ENCODE results near the gene CDC20B. TPM values are rescaled to one million over a fixed set of nuclear protein-coding genes. Genes with fewer than 3 reads are reported as not detected.
"Not testable (repeated sequence)": the region's sequence is repeated elsewhere in the genome, so short reads cannot be mapped to it uniquely, and the experiment has no call there.

The CDC20B gene
- total RNA-seq, 1 donor = not detected

DNA sequence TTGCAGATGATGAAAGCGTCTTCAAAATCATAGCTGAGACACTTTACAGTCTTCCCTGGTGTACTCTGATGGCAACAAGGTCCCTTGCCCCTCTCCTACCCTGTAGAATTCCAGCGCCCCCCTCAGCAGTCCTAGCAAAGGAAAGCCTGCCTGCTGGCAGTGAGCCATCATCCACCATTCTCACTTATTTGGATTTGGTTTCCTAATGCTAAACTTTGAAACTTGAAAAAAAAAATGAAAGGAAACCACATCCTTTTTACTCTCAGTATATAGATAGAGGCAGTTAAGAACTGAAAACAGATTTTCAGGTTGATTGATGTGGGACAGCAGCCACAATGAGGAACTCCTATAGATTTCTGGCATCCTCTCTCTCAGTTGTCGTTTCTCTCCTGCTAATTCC, 70.6 kb downstream of the CDC20B start, which contains the start of gene GZMA:
GZMA (plus strand) TSS at position 299 of the 400 bp plus-strand sequence; CDS start at position 336, 37 bp downstream.
- TF ChIP-seq, protein P1, sequence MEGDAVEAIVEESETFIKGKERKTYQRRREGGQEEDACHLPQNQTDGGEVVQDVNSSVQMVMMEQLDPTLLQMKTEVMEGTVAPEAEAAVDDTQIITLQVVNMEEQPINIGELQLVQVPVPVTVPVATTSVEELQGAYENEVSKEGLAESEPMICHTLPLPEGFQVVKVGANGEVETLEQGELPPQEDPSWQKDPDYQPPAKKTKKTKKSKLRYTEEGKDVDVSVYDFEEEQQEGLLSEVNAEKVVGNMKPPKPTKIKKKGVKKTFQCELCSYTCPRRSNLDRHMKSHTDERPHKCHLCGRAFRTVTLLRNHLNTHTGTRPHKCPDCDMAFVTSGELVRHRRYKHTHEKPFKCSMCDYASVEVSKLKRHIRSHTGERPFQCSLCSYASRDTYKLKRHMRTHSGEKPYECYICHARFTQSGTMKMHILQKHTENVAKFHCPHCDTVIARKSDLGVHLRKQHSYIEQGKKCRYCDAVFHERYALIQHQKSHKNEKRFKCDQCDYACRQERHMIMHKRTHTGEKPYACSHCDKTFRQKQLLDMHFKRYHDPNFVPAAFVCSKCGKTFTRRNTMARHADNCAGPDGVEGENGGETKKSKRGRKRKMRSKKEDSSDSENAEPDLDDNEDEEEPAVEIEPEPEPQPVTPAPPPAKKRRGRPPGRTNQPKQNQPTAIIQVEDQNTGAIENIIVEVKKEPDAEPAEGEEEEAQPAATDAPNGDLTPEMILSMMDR (IDR thresholded peaks at IDR 0.05; ENCODE audit: extremely low read depth, low read depth, low read length) = no peak
- Histone ChIP-seq H3K4me1 (ENCODE audit: insufficient read depth, low read length) (no peaks in the 10 kb centered on the region), H3K27me3 (ENCODE audit: insufficient read depth, low read length) (no peaks in the 10 kb centered on the region), H2AFZ (ENCODE audit: low read length) (no peak within 1 kb of the TSS), H3K9me3 (ENCODE audit: low read depth, low read length) (no peaks in the 10 kb centered on the region), H3K27ac (ENCODE audit: low read depth, low read length) (no peak within 1 kb of the TSS), H4K20me1 (ENCODE audit: insufficient read depth, low read length) (no peaks in the 10 kb centered on the region), H3K36me3 (ENCODE audit: insufficient read depth, low read length) (no peaks in the 10 kb centered on the region), H3K4me3 (ENCODE audit: insufficient read depth, low read length) (no peak within 1 kb of the TSS), H3K79me2 (ENCODE audit: insufficient read depth, low read length) (no peaks in the 10 kb centered on the region), H3K4me2 (ENCODE audit: insufficient read depth, low read length) (no peak within 1 kb of the TSS)
- DNase-seq (ENCODE audit: insufficient read length, low spot score, missing footprints) = no peak

DNA sequence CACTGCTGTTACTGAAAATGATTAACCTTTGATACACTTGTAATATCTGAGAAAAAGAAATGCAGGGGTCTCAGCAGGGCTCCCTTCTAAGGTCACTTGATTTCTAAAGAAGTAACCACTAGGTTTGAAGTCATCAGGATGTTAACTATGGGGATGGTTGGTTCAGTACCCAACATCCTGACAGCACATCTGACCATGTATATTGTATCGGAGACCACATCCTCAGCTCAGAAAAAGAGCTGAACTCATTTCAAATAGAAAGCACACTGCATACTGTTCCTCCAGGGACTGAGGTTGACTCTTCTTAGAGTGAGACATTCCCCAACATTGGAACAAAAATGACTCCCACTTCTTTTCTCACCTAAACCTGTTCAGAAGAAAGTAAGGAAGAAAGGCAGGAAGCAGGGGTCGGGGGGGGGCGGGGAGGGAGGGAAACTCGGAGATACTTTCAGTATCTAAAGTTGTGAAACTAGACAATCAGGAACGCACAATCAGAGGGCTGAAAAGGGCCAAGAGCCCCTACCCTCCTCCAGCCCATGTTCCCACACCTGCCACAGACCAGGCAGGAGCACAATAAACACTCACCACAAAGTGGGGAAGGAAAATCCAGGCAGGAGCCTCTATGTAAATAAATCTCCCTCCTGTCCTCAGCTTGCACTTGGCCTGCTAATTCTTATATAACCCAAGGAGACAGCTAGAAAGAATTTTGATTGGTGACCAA, 71.3 kb downstream of the CDC20B start:
- DNase-seq (ENCODE audit: insufficient read length, low spot score, missing footprints) = no peak
- Histone ChIP-seq H4K20me1 (ENCODE audit: insufficient read depth, low read length) (no peaks in the 10 kb centered on the region), H2AFZ (ENCODE audit: low read length) (no peak overlapping the region), H3K9me3 (ENCODE audit: low read depth, low read length) (no peaks in the 10 kb centered on the region), H3K79me2 (ENCODE audit: insufficient read depth, low read length) (no peaks in the 10 kb centered on the region), H3K27me3 (ENCODE audit: insufficient read depth, low read length) (no peaks in the 10 kb centered on the region), H3K4me3 (ENCODE audit: insufficient read depth, low read length) (no peak overlapping the region), H3K4me1 (ENCODE audit: insufficient read depth, low read length) (no peaks in the 10 kb centered on the region), H3K36me3 (ENCODE audit: insufficient read depth, low read length) (no peaks in the 10 kb centered on the region), H3K4me2 (ENCODE audit: insufficient read depth, low read length) (no peak overlapping the region), H3K27ac (ENCODE audit: low read depth, low read length) (no peak overlapping the region)
- TF ChIP-seq, protein P1 (IDR thresholded peaks at IDR 0.05; ENCODE audit: extremely low read depth, low read depth, low read length) = no peak

DNA sequence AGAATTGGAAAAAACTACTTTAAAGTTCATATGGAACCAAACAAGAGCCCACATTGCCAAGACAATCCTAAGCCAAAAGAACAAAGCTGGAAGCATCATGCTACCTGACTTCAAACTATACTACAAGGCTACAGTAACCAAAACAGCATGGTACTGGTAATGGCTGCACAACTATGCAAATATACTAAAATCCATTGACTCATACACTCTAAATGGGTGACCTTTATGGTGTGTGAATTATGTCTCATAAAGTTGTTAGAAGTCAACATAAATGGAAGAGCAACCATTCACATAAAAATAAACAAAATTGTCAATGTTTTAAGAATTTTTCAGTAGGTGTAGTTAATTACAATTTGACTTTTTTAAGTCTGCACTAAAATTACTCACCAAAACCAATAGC, 71.8 kb downstream of the CDC20B start:
- not testable (repeated sequence) for H3K4me3 ChIP-seq (ENCODE audit: insufficient read depth, low read length); H2AFZ ChIP-seq (ENCODE audit: low read length); H3K27me3 ChIP-seq (ENCODE audit: insufficient read depth, low read length); H3K4me1 ChIP-seq (ENCODE audit: insufficient read depth, low read length); DNase-seq (ENCODE audit: insufficient read length, low spot score, missing footprints); H3K9me3 ChIP-seq (ENCODE audit: low read depth, low read length); H3K79me2 ChIP-seq (ENCODE audit: insufficient read depth, low read length); H3K27ac ChIP-seq (ENCODE audit: low read depth, low read length); H3K4me2 ChIP-seq (ENCODE audit: insufficient read depth, low read length); H4K20me1 ChIP-seq (ENCODE audit: insufficient read depth, low read length); H3K36me3 ChIP-seq (ENCODE audit: insufficient read depth, low read length)

DNA sequence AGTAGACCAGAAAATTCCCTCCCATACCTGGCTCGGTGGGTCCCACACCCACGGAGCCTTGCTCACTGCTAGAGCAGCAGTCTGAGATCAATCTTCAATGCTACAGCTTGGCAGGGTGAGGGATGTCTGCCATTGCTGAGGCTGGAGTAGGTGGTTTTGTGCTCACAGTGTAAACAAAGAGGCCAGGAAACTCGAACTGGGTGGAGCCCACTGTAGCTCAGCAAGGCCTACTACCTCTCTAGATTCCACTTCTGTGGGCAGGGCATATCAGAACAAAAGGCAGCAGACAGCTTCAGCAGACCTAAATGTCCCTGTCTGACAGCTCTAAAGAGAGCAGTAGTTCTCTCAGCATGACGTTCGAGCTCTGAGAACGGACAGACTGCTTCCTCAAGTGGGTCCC, 76.1 kb downstream of the CDC20B start:
- no peaks in the 10 kb centered on the region for H4K20me1 ChIP-seq (ENCODE audit: insufficient read depth, low read length)
- TF ChIP-seq, protein P1 (IDR thresholded peaks at IDR 0.05; ENCODE audit: extremely low read depth, low read depth, low read length) = no peak
- no peaks in the 10 kb centered on the region for H3K36me3 ChIP-seq (ENCODE audit: insufficient read depth, low read length)
- H3K27me3 ChIP-seq (ENCODE audit: insufficient read depth, low read length) = no peaks in the 10 kb centered on the region
- H3K4me1 ChIP-seq (ENCODE audit: insufficient read depth, low read length) = no peaks in the 10 kb centered on the region
- no peak for DNase-seq (ENCODE audit: insufficient read length, low spot score, missing footprints)
- H2AFZ ChIP-seq (ENCODE audit: low read length) = no peak overlapping the region
- H3K79me2 ChIP-seq (ENCODE audit: insufficient read depth, low read length) = no peaks in the 10 kb centered on the region
- H3K4me2 ChIP-seq (ENCODE audit: insufficient read depth, low read length) = no peak overlapping the region
- no peak overlapping the region for H3K4me3 ChIP-seq (ENCODE audit: insufficient read depth, low read length)
- no peaks in the 10 kb centered on the region for H3K9me3 ChIP-seq (ENCODE audit: low read depth, low read length)
- no peak overlapping the region for H3K27ac ChIP-seq (ENCODE audit: low read depth, low read length)
